Ishikawa (cell line): ENCODE data around the gene NME3.

Source experiments
- CEBPB ChIP-seq: IDR thresholded peaks from 2 replicates; pipeline ENCODE4 v1.6.1; 2012
- CREB1 ChIP-seq: IDR thresholded peaks from 2 replicates; pipeline ENCODE4 v1.6.1; 2012; ENCODE audit warnings: low read depth
- EGR1 ChIP-seq: IDR thresholded peaks from 2 replicates; pipeline ENCODE4 v1.6.1; 2012
- EP300 ChIP-seq: IDR thresholded peaks from 2 replicates; pipeline ENCODE4 v1.6.1; 2012; ENCODE audit warnings: borderline replicate concordance
- FOXM1 ChIP-seq: IDR thresholded peaks from 2 replicates; pipeline ENCODE4 v1.6.1; 2012; ENCODE audit warnings: low read depth, borderline replicate concordance
- MAX ChIP-seq: IDR thresholded peaks from 2 replicates; pipeline ENCODE4 v1.6.1; 2012
- NFIC ChIP-seq: IDR thresholded peaks from 2 replicates; pipeline ENCODE4 v1.6.1; 2012
- RAD21 ChIP-seq: IDR thresholded peaks from 2 replicates; pipeline ENCODE4 v1.6.1; 2012; ENCODE audit warnings: low read depth
- REST ChIP-seq: IDR thresholded peaks from 2 replicates; pipeline ENCODE4 v1.6.1; 2012; ENCODE audit warnings: low read depth, mild to moderate bottlenecking
- TAF1 ChIP-seq: IDR thresholded peaks from 2 replicates; pipeline ENCODE4 v1.6.1; 2012; ENCODE audit warnings: low read depth, mild to moderate bottlenecking
- TEAD4 ChIP-seq: IDR thresholded peaks from 2 replicates; pipeline ENCODE4 v1.6.1; 2012
- USF1 ChIP-seq: IDR thresholded peaks from 2 replicates; pipeline ENCODE4 v1.6.1; 2012
- YY1 ChIP-seq: IDR thresholded peaks from 2 replicates; pipeline ENCODE4 v1.6.1; 2012; ENCODE audit warnings: low read depth
- ZBTB7A ChIP-seq: IDR thresholded peaks from 2 replicates; pipeline ENCODE4 v1.6.1; 2012; ENCODE audit warnings: low read depth

The NME3 gene

GRCh38 chr16:1786242-1787055 is 15.1 kb upstream of the NME3 start:
- no peak for TF ChIP-seq TAF1
- TF ChIP-seq NFIC, result no peak
- TF ChIP-seq MAX, result no peak
- TF ChIP-seq RAD21, result no peak
- no peak for TF ChIP-seq ZBTB7A
- no peak for TF ChIP-seq CREB1
- TF ChIP-seq USF1, result no peak
- no peak for TF ChIP-seq CEBPB
- TF ChIP-seq TEAD4, result no peak
- no peak for TF ChIP-seq EP300
- TF ChIP-seq REST, result no peak
- no peak for TF ChIP-seq YY1
- TF ChIP-seq EGR1, result no peak
- TF ChIP-seq FOXM1, result no peak

GRCh38 chr16:1785846-1786170 is 14.5 kb upstream of the NME3 start:
- no peak for TF ChIP-seq TEAD4
- TF ChIP-seq FOXM1, result no peak
- no peak for TF ChIP-seq MAX
- no peak for TF ChIP-seq USF1
- no peak for TF ChIP-seq EP300
- no peak for TF ChIP-seq CEBPB
- TF ChIP-seq EGR1, result no peak
- no peak for TF ChIP-seq NFIC
- TF ChIP-seq ZBTB7A, result no peak
- no peak for TF ChIP-seq REST
- no peak for TF ChIP-seq YY1
- TF ChIP-seq CREB1, result no peak
- no peak for TF ChIP-seq TAF1

GRCh38 chr16:1784977-1785845 is 13.9 kb upstream of the NME3 start:
- TF ChIP-seq ZBTB7A, result no peak
- no peak for TF ChIP-seq YY1
- no peak for TF ChIP-seq CEBPB
- TF ChIP-seq CREB1, result no peak
- TF ChIP-seq NFIC, result no peak
- no peak for TF ChIP-seq REST
- TF ChIP-seq RAD21, result no peak
- TF ChIP-seq FOXM1, result no peak
- TF ChIP-seq TEAD4, result no peak
- TF ChIP-seq USF1, result no peak
